Choroid plexus epithelial cell (primary cell): ENCODE data around the gene KLHL21.
"Not testable (repeated sequence)": the region's sequence is repeated elsewhere in the genome, so short reads cannot be mapped to it uniquely, and the experiment has no call there.

Source experiments
- DNase-seq: peaks from one replicate; pipeline ENCODE4 v3.0.0-alpha.2; 2010; ENCODE audit warnings: low read depth
- H3K4me3 ChIP-seq: 2 replicates; pipeline ENCODE4 v1.5.1; 2011; ENCODE audit warnings: low read depth, mild to moderate bottlenecking, control low read depth, low read length, moderate library complexity
- TF ChIP-seq, protein P1 (sequence below): conservative IDR thresholded peaks from 2 replicates; pipeline ENCODE4 v1.5.1; 2011; ENCODE audit warnings: low read depth, mild to moderate bottlenecking, control low read depth, inconsistent platforms, low read length, moderate library complexity

KLHL21 gene

DNA sequence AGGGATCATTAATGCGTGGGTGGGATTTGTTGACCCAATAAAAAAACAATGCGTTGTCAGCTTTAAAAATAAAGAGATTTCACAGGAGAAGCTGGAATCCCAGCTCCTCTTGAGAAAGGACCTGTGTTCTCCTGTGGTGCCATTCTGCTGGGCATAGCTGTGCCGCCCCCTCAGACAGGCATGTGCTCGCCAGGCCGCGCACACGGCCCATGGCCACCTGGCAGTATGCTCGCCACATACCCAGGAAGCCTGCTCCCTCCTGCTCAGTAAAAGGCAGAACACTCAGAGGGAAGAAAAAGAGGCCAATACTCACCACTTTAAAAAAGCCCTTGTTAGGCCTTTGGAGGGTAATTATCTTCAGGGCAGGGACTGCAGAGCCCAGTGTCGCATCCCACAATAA, 35.1 kb upstream of the KLHL21 start:
- DNase-seq = no peak
- TF ChIP-seq, protein P1, sequence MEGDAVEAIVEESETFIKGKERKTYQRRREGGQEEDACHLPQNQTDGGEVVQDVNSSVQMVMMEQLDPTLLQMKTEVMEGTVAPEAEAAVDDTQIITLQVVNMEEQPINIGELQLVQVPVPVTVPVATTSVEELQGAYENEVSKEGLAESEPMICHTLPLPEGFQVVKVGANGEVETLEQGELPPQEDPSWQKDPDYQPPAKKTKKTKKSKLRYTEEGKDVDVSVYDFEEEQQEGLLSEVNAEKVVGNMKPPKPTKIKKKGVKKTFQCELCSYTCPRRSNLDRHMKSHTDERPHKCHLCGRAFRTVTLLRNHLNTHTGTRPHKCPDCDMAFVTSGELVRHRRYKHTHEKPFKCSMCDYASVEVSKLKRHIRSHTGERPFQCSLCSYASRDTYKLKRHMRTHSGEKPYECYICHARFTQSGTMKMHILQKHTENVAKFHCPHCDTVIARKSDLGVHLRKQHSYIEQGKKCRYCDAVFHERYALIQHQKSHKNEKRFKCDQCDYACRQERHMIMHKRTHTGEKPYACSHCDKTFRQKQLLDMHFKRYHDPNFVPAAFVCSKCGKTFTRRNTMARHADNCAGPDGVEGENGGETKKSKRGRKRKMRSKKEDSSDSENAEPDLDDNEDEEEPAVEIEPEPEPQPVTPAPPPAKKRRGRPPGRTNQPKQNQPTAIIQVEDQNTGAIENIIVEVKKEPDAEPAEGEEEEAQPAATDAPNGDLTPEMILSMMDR = no peak
- no peak overlapping the region for H3K4me3 ChIP-seq

DNA sequence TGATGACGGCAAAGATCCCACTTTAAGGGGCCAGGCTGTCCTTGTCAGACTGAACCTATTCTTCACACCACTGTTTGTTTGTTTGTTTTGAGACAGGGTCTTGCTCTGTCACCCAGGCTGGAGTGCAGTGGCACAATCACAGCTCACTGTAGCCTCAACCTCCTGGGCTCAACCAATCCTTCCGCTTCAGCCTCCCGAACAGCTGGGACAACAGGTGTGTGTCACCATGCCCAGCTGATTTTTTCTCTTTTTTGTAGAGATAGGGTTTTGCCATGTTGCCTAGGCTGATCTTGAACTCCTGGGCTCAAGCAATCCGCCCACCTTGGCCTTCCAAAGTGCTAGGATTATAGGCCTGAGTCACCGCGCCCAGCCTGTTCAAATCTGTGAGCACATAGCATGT, 34.1 kb upstream of the KLHL21 start:
- not testable (repeated sequence) for DNase-seq, H3K4me3 ChIP-seq

DNA sequence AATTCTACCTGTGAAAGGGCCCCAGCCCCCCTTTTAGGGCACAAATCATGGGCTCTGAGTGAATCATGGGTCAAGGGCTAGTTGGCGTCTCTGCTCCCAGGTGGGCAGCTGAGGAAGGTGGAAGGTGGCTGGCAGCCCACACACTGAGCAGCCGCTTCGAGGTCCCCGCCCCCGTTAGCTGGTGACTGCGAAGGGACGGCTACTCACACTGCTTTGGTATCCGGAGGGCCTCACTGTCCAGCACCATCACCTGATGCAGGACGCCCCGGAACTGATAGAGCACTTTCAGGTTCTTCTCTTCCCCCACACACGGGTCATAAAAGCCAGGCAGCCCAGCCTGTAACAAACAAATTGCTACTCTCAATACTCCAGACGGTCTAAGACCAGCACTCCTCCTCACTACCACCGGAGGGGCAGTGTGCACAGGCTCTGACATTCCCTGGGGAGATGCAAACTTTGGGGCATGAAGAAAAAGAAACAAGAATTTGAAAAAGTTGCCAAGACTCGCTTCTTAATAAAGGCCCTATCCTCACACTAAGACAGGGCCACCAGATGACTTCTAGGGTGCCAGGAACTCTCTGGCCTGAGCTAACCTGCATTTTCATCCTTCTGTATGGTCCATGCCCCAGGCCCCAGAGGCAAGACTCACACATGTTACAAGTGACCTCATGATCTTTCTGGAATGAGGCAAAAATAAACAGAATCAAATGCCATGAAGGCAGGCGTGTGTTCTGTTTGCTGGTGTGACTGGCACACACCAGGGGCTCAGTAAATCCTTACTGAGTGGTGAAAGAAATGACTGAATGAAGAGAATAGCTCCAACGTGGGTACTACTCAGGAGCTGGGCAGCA, 33.5 kb upstream of the KLHL21 start:
- DNase-seq = no peak
- H3K4me3 ChIP-seq = no peak overlapping the region
- TF ChIP-seq, protein P1 = peak; percentile 23

DNA sequence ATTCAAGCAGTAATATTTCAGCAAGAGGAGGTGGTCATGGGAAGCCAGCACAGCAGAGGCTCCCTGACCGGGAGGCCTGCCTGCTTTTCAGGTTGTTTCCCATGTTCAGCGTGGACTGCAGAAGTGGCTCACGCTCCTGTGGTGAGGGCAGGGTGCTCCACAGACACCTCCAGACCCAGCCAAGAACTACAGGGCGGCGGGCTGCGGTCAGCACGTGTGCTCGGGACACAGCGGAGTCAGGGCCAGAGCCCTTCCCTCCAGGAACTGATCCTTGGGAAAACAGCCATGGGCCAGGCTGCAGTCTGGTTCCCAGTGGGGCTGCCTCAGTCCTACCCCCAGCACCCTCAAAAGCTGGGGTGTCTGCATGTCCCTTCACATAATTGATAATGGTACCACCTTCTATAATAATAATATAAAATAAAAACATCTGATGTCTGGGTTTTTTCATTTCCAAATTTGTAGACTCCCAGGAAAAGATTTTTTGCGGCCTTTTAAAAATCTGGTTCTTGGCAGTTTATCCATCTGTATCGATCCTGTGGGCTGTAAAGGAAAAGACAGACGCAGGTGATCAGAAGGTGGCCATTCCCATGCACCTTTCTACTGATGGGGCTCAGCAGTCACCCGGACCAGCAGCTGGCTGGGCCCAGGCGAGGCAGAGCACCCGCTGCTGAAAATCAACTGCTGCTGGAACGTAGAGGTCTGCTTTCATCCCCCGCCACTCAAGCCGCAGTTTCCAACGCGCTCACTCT, 32.7 kb upstream of the KLHL21 start:
- H3K4me3 ChIP-seq = no peak overlapping the region
- no peak for DNase-seq
- TF ChIP-seq, protein P1 = no peak

DNA sequence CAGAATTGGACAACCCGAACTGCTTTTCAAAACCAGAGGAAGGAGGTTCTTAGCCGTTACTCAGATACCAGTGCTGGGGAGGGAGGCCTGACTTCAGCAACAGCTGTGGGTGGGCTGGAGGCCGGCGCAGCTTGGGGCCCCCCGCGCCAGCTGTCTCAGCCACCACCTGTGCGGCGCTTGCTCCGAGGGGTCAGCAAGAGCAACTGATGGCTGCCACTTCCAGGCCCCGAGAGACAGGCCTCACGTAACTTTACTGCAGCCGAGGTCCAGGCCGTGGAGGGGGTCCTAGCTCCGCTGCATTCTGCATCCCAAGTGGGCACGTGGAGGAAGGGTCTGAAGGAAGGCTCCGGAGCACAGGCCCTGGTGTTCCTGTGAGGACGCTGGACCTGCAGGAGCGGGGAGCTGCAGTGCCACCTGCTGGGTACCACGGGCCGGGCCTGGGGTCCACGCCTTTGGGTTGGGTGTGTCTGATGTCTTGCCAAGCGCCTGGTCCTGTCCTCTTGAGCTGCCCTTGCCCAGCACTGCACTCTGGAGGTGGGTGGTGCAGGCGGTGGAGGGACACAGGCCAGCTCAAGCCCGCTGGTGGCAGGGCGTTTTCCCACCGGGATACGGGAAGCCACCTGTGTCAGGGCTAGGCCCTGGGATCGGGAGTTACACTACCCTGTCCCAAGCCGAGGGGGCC, 31.8 kb upstream of the KLHL21 start:
- peak; percentile 51 for DNase-seq
- TF ChIP-seq, protein P1 = peak; percentile 62
- H3K4me3 ChIP-seq = no peak overlapping the region

DNA sequence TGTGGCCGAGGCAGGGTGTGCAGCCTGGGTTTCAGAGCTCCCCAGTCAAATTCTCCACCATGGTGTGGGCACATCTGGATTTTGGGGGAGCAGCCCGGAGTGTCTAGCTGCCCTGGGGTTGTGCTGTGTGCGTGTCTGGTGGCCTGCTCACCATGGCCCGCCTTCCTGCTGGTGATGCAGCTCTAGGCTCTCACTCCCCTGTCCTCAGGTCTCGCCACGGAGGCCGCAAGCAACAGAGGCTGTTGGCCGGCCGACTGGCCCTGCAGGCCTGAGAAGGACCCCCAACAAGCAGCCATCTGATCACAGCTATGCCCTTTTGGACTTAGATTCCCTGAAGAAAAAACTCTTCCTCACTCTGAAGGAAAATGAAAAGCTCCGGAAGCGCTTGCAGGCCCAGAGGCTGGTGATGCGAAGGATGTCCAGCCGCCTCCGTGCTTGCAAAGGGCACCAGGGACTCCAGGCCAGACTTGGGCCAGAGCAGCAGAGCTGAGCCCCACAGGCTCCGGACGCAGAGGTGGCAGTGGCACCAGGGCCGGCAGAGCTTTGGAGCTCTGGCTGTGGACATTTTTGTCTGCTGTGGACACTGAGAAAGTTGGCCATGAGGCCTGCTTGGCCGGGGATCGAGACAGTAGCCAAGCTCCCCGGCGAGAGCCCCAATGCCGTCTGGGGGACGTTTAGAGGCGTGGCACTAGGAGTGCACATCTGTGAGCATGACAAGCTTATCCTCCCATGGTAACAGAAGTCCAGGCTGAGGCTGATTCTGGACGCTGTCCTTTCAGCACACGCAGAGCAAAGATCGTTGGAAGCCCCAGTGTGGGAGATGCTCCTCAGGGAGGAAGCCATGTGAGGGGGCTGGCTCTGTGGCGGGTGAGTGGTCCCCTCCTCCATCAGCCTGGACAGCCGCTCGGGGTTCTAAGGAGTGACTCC, 30.2 kb upstream of the KLHL21 start:
- DNase-seq = no peak
- TF ChIP-seq, protein P1 = no peak
- no peak overlapping the region for H3K4me3 ChIP-seq
